GM19452 (cell line): ENCODE results near the gene RGL4.
"Not testable (repeated sequence)": the region's sequence is repeated elsewhere in the genome, so short reads cannot be mapped to it uniquely, and the experiment has no call there.

ENCODE experiments used
- ATAC-seq: cut with Tn5 transposase; IDR thresholded peaks from one replicate; pipeline ENCODE4 v1.9.1; 2021; ENCODE audit not compliant: unreplicated experiment

Gene RGL4

GRCh38 chr22:23728108-23728507, 37.3 kb downstream of the RGL4 start:
- not testable (repeated sequence) for ATAC-seq

- ATAC-seq: no peak
Observed at GRCh38 chr22:23737696-23738095, 46.9 kb downstream of the RGL4 start.

GRCh38 chr22:23742505-23743264, 51.9 kb downstream of the RGL4 start:
- ATAC-seq: no peak

GRCh38 chr22:23743303-23743705, 52.5 kb downstream of the RGL4 start:
- no peak for ATAC-seq

GRCh38 chr22:23744001-23744400, 53.2 kb downstream of the RGL4 start:
- ATAC-seq: no peak

- no peak for ATAC-seq
Observed at GRCh38 chr22:23744485-23744884, 53.7 kb downstream of the RGL4 start.

GRCh38 chr22:23745791-23746190, 55.0 kb downstream of the RGL4 start:
- no peak for ATAC-seq
